ENCODE data around the gene NEMF. TPM values are rescaled to one million over a fixed set of nuclear protein-coding genes. Genes with fewer than 3 reads are reported as not detected.
"Not testable (repeated sequence)": the region's sequence is repeated elsewhere in the genome, so short reads cannot be mapped to it uniquely, and the experiment has no call there.

NEMF gene
- total RNA-seq, 2 experiments from 2014 or later: 75.6 to 78.9 TPM

DNA sequence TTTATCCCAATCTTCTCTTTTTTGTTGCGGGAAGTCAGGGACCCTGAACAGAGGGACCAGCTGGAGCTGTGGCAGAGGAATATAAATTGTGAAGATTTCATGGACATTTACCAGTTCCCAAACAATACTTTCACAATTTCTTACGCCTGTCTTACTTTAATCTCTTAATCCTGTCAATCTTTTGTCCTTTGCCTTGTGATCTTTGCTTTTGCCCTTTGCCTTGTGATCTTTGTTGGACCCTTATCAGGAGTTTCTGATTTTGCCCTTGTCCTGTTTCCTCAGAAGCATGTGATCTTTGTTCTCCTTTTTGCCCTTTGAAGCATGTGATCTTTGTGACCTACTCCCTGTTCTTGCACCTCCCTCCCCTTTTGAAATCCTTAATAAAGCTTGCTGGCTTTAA lies 36.5 kb downstream of the NEMF start:
- H3K9me3 Mint-ChIP-seq (ENCODE audit: insufficient read depth); DNase-seq; H3K27me3 Mint-ChIP-seq (ENCODE audit: low read depth); H3K27ac Mint-ChIP-seq; H3K4me3 Mint-ChIP-seq; H3K4me1 Mint-ChIP-seq (ENCODE audit: low read depth); ATAC-seq: not testable (repeated sequence)
- POLR2A ChIA-PET: interaction anchor here (1.0 to 1.4 kb wide), 2 partner anchors 45 to 182 kb away, joined by 3 read pairs; no protein-coding TSS in a partner anchor
- peaks cover 80% of the 10 kb centered on the region for H3K36me3 Mint-ChIP-seq (ENCODE audit: low read depth)
- CTCF ChIA-PET: interaction anchor here (2.4 kb wide), 1 partner anchor 182 kb away, joined by 8 read pairs; the partner anchor contains the start of gene DNAAF2

- Mint-ChIP-seq H3K4me3 (no peak overlapping the region), H3K36me3 (ENCODE audit: low read depth) (peaks cover 67% of the 10 kb centered on the region), H3K27ac (no peak overlapping the region), H3K4me1 (ENCODE audit: low read depth) (no peaks in the 10 kb centered on the region), H3K9me3 (ENCODE audit: insufficient read depth) (no peaks in the 10 kb centered on the region), H3K27me3 (ENCODE audit: low read depth) (no peaks in the 10 kb centered on the region)
- CTCF ChIA-PET: interaction anchor here (0.8 to 0.9 kb wide), 2 partner anchors 20 to 43 kb away, joined by 3 read pairs; no protein-coding TSS in a partner anchor
- ATAC-seq (no peak), DNase-seq (no peak)
- POLR2A ChIA-PET: no interaction called here
Measured at GRCh38 chr14:49808780-49809179, 43.8 kb downstream of the NEMF start.

- Mint-ChIP-seq H3K9me3 (ENCODE audit: insufficient read depth) (no peaks in the 10 kb centered on the region), H3K4me1 (ENCODE audit: low read depth) (no peaks in the 10 kb centered on the region), H3K4me3 (no peak overlapping the region), H3K27me3 (ENCODE audit: low read depth) (no peaks in the 10 kb centered on the region), H3K27ac (peak overlapping the region; percentile 13), H3K36me3 (ENCODE audit: low read depth) (peaks cover 64% of the 10 kb centered on the region)
- ChIA-PET POLR2A (no interaction called here), CTCF (no interaction called here)
- DNase-seq (no peak), ATAC-seq (no peak)
Measured at GRCh38 chr14:49796025-49796424, 56.6 kb downstream of the NEMF start.

DNA sequence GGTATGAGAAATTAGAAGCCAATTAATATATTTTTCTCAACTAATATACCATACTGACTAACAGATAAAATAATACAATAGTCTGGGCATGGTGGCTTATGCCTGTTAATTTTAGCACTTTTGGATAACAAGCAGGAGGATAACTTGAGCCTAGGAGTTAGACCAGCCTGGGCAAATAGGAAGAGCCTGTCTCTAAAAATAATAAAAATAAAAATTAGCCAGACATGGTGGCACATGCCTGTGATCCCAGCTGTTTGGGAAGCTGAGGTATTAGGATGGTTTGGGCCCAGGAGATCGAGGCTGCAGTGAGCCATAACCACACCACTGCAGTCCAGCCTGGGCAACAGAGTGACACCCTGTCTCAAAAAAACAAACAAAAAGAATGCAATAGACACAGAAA lies 60.0 kb downstream of the NEMF start:
- ChIA-PET POLR2A (no interaction called here), CTCF (no interaction called here)
- no peak overlapping the region for H3K27ac Mint-ChIP-seq
- no peaks in the 10 kb centered on the region for H3K27me3 Mint-ChIP-seq (ENCODE audit: low read depth)
- H3K4me3 Mint-ChIP-seq: no peak overlapping the region
- ATAC-seq (no peak), DNase-seq (no peak)
- H3K36me3 Mint-ChIP-seq (ENCODE audit: low read depth): peaks cover 71% of the 10 kb centered on the region
- no peaks in the 10 kb centered on the region for H3K4me1 Mint-ChIP-seq (ENCODE audit: low read depth)
- H3K9me3 Mint-ChIP-seq (ENCODE audit: insufficient read depth): no peaks in the 10 kb centered on the region

DNA sequence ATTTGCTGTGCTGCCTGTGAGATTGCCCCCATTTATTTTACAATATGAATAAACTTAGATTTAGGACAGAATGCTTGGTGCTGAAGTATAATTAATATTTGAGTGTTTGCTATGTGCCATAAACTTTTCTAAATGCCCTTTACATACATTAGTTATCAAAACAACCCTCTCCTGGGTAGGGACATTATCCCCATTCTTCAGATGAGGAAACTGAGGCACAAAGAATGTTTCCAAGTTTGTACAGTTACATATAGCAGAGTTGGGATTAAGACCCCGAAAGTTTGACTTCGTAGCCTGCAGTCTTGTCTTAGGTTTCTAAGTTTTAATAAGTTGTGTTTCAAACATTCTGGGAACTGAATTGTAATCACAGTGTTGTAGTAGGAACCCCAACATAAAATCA lies 66.3 kb downstream of the NEMF start:
- ChIA-PET POLR2A (interaction anchor here (1.0 kb wide), 1 partner anchor 18 kb away, joined by 3 read pairs; the partner anchor contains the start of gene KLHDC2), CTCF (no interaction called here)
- H3K36me3 Mint-ChIP-seq (ENCODE audit: low read depth): peaks cover 73% of the 10 kb centered on the region
- no peak for ATAC-seq
- no peak overlapping the region for H3K27ac Mint-ChIP-seq
- H3K4me3 Mint-ChIP-seq: no peak overlapping the region
- H3K27me3 Mint-ChIP-seq (ENCODE audit: low read depth): no peaks in the 10 kb centered on the region
- no peaks in the 10 kb centered on the region for H3K9me3 Mint-ChIP-seq (ENCODE audit: insufficient read depth)
- no peak for DNase-seq
- no peaks in the 10 kb centered on the region for H3K4me1 Mint-ChIP-seq (ENCODE audit: low read depth)

DNA sequence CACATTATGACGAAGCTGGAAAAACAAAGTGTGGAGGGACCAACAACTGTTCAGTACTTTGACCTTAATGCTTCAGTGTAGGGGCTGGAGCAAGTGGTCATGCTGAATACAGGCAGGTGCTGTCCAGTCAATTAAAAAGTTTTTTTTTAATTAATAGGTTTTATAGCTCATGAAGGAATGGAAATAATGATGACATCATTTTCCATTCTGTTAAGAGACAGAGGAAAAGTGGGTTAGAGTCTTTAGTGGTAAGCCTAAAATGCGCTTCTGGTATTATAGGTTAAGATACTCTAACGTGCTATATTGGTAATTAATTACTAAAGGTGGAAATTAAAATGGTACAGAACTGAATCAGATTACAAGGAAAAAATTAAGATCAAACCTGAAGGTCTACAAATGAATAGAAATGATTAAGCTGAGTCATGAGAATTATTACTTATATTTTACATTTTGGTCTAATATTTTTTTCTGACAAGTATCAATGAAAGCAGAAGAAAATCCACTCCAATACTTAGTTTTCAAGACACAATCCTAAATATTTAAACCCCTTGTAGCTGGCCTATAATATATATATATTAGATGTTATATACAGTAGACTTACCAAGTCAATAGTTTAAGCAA lies 69.1 kb downstream of the NEMF start:
- Mint-ChIP-seq H3K4me1 (ENCODE audit: low read depth) (no peaks in the 10 kb centered on the region), H3K27me3 (ENCODE audit: low read depth) (no peaks in the 10 kb centered on the region), H3K27ac (no peak overlapping the region), H3K36me3 (ENCODE audit: low read depth) (peaks cover 66% of the 10 kb centered on the region), H3K9me3 (ENCODE audit: insufficient read depth) (no peaks in the 10 kb centered on the region), H3K4me3 (no peak overlapping the region)
- POLR2A ChIA-PET: interaction anchor here (1.5 kb wide), 1 partner anchor 15 kb away, joined by 6 read pairs; the partner anchor contains the start of gene KLHDC2
- DNase-seq: no peak
- CTCF ChIA-PET: interaction anchor here (1.4 to 1.8 kb wide), 3 partner anchors 16 to 163 kb away, joined by 3 to 5 read pairs (median 3); partner anchors contain the start of genes KLHDC2, MGAT2, NEMF and RPL36AL
- no peak for ATAC-seq

- H3K27ac Mint-ChIP-seq; H3K4me3 Mint-ChIP-seq; H3K27me3 Mint-ChIP-seq (ENCODE audit: low read depth); H3K4me1 Mint-ChIP-seq (ENCODE audit: low read depth); H3K9me3 Mint-ChIP-seq (ENCODE audit: insufficient read depth); DNase-seq; ATAC-seq: not testable (repeated sequence)
- peaks cover 58% of the 10 kb centered on the region for H3K36me3 Mint-ChIP-seq (ENCODE audit: low read depth)
- ChIA-PET CTCF (interaction anchor here (1.1 to 2.4 kb wide), 3 partner anchors 14 to 149 kb away, joined by 3 to 11 read pairs (median 4); partner anchors contain the start of genes DNAAF2 and KLHDC2), POLR2A (interaction anchor here (0.5 to 1.4 kb wide), 5 partner anchors 9 to 80 kb away, joined by 3 to 9 read pairs (median 3); partner anchors contain the start of gene KLHDC2)
Measured at GRCh38 chr14:49781040-49781439, 71.5 kb downstream of the NEMF start.

DNA sequence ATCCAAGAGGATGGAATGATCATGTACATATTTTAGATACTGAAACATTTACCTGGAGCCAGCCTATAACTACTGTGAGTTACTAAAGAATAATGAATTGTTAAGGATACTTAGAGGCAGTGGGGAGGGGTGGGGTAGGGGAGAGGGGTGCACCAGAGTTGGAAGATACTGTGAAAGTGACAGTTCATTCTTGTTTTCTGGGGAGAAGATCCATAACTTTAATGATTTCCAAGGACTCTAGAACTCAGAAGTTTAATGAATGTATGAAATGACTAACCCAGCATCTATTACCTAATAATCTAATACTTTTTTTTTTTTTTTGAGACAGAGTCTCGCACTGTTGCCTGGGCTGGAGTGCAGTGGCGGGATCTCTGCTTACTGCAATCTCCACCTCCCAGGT lies 74.2 kb downstream of the NEMF start:
- CTCF ChIA-PET: no interaction called here
- Mint-ChIP-seq H3K27ac (no peak overlapping the region), H3K9me3 (ENCODE audit: insufficient read depth) (no peaks in the 10 kb centered on the region), H3K36me3 (ENCODE audit: low read depth) (peaks cover 54% of the 10 kb centered on the region), H3K4me1 (ENCODE audit: low read depth) (peaks cover 9% of the 10 kb centered on the region), H3K27me3 (ENCODE audit: low read depth) (no peaks in the 10 kb centered on the region), H3K4me3 (no peak overlapping the region)
- DNase-seq (no peak), ATAC-seq (no peak)
- POLR2A ChIA-PET: no interaction called here

- ATAC-seq (no peak), DNase-seq (no peak)
- Mint-ChIP-seq H3K4me1 (ENCODE audit: low read depth) (peaks cover 24% of the 10 kb centered on the region), H3K4me3 (no peak overlapping the region), H3K27me3 (ENCODE audit: low read depth) (no peaks in the 10 kb centered on the region), H3K36me3 (ENCODE audit: low read depth) (peaks cover 28% of the 10 kb centered on the region), H3K9me3 (ENCODE audit: insufficient read depth) (no peaks in the 10 kb centered on the region), H3K27ac (no peak overlapping the region)
- ChIA-PET POLR2A (interaction anchor here (0.7 kb wide), 1 partner anchor 10 kb away, joined by 3 read pairs; no protein-coding TSS in a partner anchor), CTCF (no interaction called here)
Measured at GRCh38 chr14:49774106-49774505, 78.5 kb downstream of the NEMF start.

DNA sequence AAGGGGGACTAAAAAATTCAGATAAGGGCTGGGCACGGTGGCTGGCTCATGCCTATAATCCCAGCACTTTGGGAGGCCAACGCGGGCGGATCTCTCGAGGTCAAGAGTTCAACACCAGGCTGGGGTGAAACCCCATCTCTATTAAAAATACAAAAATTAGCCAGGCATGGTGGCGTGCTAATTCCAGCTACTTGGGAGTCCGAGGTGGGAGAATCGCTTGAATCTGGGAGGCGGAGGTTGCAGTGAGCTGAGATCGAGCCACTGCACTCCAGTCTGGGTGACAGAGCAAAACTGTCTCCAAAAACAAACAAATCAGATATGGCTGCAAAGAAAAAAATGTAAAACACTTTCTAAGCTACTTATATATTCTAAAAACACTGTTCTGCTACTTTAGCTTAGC lies 80.9 kb downstream of the NEMF start:
- POLR2A ChIA-PET: interaction anchor here (1.0 kb wide), 1 partner anchor 9 kb away, joined by 3 read pairs; no protein-coding TSS in a partner anchor
- peaks cover 34% of the 10 kb centered on the region for H3K4me1 Mint-ChIP-seq (ENCODE audit: low read depth)
- H3K4me3 Mint-ChIP-seq; DNase-seq; H3K27me3 Mint-ChIP-seq (ENCODE audit: low read depth); H3K27ac Mint-ChIP-seq; H3K9me3 Mint-ChIP-seq (ENCODE audit: insufficient read depth); ATAC-seq: not testable (repeated sequence)
- H3K36me3 Mint-ChIP-seq (ENCODE audit: low read depth): peaks cover 21% of the 10 kb centered on the region
- CTCF ChIA-PET: interaction anchor here (0.9 to 7.2 kb wide), 2 partner anchors 80 to 137 kb away, joined by 3 to 48 read pairs; partner anchors contain the start of genes DNAAF2 and NEMF

DNA sequence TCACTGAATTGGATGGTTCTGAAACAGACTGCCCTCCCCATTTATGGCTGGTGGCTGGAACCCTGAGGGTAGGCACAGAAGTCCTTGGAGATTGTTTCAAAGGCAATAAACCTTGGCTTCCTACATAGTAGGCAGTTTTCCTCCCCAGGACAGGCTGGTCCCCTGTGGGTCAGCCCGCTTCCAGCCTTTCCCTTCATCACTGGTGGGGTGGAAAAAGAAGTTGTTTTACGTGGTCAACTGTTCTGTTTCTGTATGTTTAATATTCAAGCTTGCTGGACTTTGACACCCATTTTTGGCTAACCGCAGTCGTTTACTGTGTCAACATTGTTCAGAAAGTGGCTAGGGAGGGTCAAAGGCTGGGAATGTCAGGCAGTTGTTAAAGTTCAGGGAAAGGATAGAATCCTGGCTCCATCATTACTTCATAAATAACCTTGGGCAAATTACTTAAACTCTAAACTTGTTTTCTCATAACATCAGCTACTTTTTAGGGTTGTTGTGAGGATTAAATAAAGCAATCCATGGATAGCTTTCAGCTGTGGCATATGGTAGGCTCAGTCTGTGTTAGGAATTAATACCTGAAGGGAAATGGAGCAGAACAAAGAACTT lies 82.3 kb downstream of the NEMF start:
- H3K36me3 Mint-ChIP-seq (ENCODE audit: low read depth): peaks cover 16% of the 10 kb centered on the region
- H3K4me3 Mint-ChIP-seq: peak overlapping the region; percentile 22
- POLR2A ChIA-PET: interaction anchor here (0.7 to 2.5 kb wide), 2 partner anchors 82 to 184 kb away, joined by 5 to 10 read pairs; partner anchors contain the start of genes NEMF and RPS29
- H3K4me1 Mint-ChIP-seq (ENCODE audit: low read depth): peaks cover 34% of the 10 kb centered on the region
- DNase-seq: no peak
- no peaks in the 10 kb centered on the region for H3K27me3 Mint-ChIP-seq (ENCODE audit: low read depth)
- ATAC-seq: no peak
- CTCF ChIA-PET: interaction anchor here (0.6 to 7.2 kb wide), 5 partner anchors 92 to 550 kb away, joined by 3 to 48 read pairs (median 3); partner anchors contain the start of genes DNAAF2, MGAT2 and RPL36AL
- H3K9me3 Mint-ChIP-seq (ENCODE audit: insufficient read depth): no peaks in the 10 kb centered on the region
- H3K27ac Mint-ChIP-seq: peak overlapping the region; percentile 39

Measured in activated CD8-positive, alpha-beta T cell treated with anti-CD3 and anti-CD28 coated beads, Interleukin-2, amount 10 ng/mL, durations not matched to agents 7 days and 5 days (primary cell).